Measurements from ENCODE around the gene KY.

DNA sequence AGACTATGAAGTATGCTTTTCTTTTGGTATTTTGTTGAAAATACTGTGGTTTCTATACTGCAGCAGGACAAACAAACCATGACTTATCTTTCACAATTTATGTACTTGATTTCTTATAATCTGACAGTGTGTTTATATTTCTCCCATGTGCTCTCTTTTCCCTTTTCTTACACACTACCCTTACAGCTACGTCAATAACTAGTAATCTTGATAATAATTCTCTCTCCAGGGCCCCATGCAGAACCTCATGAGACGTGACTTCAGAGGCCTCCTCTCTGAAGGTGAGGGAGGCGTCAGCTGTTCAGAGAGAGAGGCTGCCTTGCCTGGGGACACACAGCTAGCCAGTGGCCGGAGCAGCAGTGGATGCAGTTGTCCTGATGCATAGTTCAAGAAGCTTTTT, 35.9 kb downstream of the KY start:
- TF ChIP-seq, protein P1, sequence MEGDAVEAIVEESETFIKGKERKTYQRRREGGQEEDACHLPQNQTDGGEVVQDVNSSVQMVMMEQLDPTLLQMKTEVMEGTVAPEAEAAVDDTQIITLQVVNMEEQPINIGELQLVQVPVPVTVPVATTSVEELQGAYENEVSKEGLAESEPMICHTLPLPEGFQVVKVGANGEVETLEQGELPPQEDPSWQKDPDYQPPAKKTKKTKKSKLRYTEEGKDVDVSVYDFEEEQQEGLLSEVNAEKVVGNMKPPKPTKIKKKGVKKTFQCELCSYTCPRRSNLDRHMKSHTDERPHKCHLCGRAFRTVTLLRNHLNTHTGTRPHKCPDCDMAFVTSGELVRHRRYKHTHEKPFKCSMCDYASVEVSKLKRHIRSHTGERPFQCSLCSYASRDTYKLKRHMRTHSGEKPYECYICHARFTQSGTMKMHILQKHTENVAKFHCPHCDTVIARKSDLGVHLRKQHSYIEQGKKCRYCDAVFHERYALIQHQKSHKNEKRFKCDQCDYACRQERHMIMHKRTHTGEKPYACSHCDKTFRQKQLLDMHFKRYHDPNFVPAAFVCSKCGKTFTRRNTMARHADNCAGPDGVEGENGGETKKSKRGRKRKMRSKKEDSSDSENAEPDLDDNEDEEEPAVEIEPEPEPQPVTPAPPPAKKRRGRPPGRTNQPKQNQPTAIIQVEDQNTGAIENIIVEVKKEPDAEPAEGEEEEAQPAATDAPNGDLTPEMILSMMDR (IDR thresholded peaks at IDR 0.05; ENCODE audit: low read depth, low read length): no peak
- TF ChIP-seq POLR2A (IDR thresholded peaks at IDR 0.05; ENCODE audit: extremely low read depth, insufficient read length): no peak
- TF ChIP-seq, protein P2, sequence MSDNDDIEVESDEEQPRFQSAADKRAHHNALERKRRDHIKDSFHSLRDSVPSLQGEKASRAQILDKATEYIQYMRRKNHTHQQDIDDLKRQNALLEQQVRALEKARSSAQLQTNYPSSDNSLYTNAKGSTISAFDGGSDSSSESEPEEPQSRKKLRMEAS (IDR thresholded peaks at IDR 0.05; ENCODE audit: low read depth, low read length): no peak
